NOMO-1 treated with DMSO at 0.1 percent for 48 hours (cell line): Measurements from ENCODE around the gene MRPS18B.
"Not testable (repeated sequence)": the region's sequence is repeated elsewhere in the genome, so short reads cannot be mapped to it uniquely, and the experiment has no call there.

Experiments used
- DNase-seq: peaks from one replicate; lab custom pipeline; 2025; ENCODE audit not compliant: unreplicated experiment; lab: John Stamatoyannopoulos, UW

MRPS18B gene

DNA sequence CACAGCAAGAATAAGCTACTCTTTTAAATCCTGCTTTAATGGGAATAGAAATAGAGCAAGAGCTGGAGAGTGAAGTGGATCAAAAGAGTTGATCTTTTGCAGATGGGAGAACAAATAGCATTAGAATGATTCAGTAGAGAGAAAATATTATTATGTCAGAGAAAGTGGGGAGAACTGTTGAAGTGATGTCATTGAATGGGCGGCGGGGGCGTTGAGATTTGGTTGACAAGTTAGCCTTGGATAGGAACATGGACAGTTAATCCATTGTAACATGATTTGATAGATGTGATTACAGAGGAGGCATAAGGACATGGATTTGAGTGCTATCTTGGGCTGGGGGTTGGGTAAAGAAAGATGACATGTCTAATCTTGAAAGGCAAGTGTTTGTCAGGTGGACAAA lies 18.2 kb downstream of the MRPS18B start:
- no peak for DNase-seq

DNA sequence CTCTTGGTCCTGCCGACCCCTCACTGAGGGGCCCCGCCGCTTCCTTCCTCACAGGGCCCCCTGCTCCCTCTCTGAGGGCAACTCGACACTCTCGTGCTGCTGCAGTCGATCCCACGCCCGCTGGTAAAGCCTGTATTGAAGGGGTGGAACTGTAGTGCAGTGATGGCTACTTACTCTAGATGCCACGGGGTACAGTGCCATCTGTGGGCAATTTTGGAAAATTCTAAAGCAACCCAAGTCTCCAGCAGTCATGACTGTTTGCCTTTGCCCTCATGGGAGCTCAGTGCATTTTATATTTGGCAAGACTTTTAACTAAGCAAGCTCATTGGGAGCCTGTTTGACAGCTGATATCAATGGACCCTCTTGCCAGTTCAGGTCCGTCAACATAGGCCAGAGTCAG lies 22.8 kb downstream of the MRPS18B start:
- DNase-seq: no peak

DNA sequence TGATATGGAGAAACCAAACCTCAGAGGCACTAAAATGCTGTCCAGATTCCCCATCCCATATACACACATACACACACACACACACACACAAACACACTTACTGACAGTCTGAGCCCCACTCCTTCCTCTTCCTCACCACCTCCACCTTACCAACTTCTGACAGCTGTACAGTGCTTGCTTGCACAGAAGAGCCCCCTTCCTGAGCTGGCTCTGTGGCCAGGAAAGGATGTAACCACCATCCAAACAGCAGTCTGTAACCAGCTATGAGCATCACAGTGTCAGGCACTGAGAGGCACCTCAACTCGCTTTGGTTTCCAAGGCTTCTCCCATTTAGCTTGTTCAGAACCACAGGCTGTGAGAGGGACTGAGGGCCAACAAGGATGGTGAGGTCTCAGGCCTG lies 23.4 kb downstream of the MRPS18B start:
- no peak for DNase-seq

DNA sequence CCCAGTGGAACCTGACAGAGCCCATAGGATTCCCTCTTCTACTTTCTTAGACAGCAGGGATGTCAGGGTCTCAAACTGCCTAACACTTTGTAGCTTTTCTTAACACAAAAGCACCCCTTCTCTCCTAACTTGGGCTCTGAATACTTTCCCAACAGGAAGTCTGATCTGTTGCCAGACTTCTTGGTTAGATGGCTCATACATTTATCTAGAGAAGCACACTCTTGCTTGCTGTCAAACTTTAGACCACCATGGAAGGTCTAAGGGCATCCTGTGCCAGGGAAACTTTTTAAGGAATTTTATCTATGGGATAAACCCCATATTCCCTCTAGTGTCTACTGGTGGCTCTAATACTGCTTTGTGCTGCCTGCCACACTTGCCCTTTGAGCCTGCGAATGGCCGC lies 26.0 kb downstream of the MRPS18B start:
- no peak for DNase-seq

DNA sequence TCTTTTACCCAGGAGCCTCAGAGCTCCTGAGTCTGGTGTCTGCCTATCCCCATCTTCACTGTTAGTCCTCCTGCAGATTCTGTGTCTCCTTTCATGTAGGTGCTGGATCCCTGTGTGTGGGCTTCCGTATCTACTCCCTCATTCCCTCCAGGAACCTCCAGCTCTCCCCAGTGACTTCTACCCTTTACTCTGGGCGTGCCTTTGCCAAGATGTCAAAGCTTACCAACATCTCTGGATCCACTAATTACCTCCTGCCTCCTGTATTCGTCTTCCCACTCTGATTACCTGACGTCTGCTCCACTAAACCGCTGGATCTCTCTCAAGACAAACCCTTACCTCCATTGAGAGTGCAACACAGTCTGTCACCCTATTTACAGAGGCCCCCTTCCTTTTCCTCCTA lies 27.1 kb downstream of the MRPS18B start:
- DNase-seq: no peak

DNA sequence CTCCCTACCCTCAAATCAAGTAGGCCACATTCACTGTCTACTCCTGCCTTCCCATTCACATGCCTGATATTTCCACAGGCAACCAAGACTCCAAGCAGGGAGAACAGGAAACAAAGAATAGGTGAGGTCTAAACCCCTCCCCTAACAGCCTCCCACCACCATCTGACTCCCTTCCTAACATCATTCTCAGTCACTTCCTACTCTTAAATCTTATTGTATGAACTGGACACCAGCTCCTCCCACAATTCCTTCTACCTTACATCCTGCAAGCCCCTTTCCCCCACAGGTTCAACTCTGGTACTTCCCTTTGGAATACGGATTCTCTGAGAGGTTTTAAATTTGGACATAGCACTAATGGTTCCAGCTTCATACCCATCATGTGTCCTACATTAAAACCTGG lies 28.3 kb downstream of the MRPS18B start:
- DNase-seq: no peak

DNA sequence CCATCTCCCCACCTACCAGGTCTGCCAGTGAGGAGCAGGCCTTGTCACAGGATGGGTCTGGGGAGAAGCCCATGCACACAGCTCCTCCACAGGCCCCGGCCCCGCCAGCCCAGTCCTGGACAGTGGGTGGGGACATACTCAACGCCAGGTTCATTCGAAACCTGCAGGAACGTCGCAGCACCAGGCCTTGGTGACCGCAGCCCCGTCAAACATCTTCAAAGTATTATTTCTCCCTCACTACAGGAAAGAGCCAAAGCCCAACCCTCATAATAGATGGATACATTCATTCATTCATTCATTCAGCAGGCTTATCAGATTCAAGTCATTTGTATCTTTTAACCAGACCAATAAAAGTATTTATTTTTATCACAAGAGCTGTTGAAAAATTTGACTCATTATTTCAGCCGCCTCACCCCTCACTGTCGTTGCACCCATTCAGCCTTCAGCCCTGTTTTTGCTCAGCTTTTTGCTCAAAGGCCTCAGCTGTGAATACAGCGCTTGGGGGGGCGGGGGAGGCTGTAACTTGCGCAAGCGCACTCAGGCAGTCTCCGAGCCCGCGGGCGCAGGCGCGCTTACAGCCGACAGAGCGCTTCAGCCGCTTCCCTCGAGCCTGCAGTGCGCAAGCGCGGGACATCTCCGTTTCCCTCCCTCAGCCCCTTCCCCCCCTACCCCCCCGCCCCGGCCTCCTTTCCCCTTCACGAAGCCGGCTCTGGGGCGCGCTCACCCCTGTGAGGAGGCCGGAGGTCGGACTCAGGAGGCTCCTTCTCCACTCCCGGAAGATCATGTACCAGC lies 29.0 kb downstream of the MRPS18B start, which contains the start of gene C6orf136:
Gene C6orf136 (plus strand): TSS at position 684 of the 792 bp plus-strand sequence. CDS start 99 bp downstream, at position 783.
- peak; percentile 90 for DNase-seq

DNA sequence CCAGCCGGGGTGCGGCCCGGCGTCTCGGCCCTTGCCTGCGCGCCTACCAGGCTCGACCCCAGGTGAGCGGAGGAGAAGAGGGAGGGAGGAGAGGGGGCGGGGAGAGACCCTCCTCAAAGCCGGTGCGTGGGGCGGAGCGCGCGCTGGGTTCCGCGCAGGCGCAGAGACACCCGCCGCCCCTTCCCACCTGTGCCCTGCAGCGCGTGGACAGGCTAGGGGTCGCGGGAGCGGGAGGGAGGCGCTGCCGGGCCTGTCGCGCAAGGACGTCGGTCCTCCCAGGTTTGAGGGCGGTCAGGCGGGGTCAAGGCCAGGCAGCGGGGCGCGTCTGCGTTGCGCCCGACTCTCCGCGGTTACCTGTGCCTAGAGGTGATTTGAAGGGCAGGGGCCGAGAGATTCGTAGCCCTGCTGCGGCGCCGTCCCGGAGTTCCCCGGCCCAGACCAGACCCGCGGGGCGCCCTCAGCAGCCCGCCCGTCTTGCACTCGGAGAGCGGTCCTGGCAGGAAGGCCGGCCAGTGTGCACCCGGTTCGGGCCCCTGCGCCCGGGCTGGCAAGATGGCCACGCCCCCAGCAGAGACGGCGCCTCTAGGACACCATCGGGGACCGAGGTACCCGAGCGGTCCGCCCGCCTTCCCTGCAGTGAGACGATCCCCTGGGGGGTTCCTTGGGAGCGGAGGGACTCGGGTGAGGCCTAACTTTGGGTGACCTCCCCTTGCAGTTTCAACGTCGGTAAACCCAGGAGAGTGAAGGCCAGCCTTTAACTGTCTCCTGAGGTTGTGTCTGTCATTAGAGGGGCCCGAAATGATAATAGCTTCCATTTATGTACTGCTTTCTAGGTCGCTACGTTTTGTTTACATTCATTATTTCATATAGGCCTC lies 29.8 kb downstream of the MRPS18B start:
- peak; percentile 67 for DNase-seq

DNA sequence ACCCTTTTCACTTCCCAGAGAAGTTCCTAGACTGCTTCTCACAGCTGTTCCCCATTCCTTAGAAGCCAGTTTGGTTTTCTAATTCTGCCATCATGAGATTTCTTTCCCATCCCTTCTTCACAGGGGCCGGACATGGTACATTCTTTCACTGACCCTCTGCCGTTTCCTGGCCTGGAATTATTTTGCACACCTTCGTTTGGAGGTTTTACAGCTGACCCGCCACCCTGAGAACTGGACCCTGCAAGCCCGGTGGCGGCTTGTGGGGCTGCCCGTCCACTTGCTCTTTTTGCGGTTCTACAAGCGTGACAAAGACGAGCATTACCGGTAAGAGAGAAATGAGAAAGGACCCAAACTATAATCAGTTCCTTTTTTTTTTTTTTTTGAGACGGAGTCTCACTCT lies 33.5 kb downstream of the MRPS18B start:
- no peak for DNase-seq

DNA sequence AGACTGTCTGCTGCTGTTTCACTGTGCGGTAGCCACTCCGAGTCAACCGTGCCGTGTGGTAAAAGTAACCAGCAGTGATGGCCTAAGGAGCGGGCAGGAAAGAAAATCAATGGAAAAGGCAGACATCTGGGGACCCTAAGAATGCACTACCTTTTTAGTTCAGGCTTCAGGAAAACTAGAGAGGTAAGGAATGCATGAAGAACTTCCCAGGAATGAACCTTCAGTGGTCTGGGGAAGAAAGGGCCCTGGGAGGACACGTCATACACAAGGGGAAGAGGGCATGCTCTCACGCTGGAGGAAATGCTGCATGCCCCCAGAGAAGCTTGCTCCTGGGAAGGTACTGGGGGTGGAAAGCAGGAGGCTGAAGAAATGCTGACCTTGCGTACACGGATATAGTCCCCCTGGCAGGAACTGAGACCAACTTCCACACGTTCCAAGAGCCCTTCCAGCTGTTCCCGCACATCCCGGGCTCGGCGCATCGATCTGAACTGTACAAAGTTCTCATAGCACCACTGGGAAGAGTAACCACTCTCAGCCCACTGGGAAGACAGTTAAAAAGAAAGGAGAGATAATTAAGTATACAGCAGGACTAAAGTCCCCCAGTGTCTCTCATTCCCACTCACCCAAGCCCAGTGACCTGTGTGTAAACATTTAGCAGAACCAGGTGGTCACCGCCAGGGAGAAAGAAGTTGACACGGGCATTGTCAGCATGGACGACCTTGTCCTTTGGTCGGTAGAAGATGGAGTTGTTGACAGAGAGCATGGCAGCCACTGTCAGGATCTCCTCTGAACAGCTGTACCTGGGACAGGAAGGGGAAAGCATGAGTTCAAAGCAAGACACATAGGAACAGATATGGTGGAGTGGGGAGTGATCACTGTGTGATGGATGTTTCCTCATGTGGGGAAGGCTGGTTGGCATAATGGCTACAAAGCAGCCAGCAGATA lies 37.4 kb downstream of the MRPS18B start:
- DNase-seq: no peak

DNA sequence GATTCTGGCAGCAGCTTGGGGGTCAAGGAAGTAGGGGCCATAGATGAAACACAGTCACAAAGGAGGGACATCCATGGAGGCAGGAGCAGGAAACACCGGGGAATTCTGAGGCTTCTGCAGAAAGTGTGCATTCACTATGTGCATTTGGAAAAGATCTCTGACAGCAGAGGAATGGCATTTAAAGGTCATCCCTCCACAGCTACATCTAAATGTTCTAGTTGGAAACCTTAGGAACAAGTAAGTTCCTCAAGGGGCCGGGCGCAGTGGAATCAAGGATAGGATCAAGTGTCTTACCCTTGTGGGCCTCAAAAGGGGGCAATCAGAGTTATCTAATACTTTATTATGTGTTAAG lies 38.1 kb downstream of the MRPS18B start:
- DNase-seq: no peak

DNA sequence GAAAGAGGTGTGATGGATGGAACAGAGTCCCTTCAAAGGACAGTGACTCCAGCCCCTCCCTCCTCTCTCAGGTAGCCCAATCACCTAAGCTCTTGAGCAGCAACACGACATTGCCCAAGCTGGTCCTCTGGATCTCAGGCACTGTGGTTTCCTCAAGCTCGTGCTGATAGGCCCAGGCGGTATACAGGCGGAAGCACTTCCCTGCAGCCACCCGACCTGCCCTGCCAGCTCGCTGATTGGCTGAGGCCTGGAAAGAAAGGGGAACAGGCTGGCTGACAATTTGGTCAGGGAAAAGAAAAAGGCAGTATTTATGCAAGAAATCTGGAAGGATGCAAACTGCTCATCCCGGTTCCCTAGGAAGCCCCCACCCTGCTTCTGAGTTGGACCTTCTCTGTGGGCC lies 38.9 kb downstream of the MRPS18B start:
- peak; percentile 83 for DNase-seq

DNA sequence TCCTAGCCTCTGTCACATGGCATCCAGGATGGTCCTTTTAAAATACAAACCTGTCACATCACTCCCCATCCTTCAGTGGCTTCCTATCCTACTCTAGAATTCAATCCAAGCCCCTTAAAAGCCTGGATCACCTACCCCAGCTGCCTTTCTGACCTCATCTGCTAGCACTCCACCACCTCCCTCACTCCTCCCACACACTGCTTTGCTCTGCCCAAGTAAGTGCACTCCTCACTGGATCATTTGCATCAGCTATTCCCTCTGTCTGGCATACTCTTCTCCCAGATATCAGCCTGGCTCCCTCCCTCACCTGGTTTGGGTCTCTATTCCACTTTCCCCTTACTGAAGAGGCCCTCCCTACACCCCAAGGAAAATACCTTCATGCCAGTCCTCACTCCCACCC lies 39.8 kb downstream of the MRPS18B start:
- DNase-seq: no peak

DNA sequence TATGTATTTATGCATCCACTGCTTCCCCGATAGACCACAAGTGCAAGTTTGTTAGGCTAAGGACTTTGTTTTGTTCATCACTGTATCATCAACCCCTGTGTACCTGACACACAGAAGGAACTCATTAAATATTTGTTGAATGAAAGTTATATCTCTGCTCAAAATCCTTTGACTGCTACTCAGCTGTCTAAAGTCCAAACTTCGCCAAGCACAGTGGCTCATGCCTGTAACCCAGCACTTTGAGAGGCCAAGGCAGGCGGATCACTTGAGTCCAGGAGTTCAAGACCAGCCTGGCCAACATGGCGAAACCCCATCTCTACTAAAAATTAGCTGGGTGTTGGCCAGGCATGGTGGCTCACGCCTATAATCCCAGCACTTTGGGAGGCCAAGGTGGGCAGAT lies 40.3 kb downstream of the MRPS18B start:
- DNase-seq: not testable (repeated sequence)

DNA sequence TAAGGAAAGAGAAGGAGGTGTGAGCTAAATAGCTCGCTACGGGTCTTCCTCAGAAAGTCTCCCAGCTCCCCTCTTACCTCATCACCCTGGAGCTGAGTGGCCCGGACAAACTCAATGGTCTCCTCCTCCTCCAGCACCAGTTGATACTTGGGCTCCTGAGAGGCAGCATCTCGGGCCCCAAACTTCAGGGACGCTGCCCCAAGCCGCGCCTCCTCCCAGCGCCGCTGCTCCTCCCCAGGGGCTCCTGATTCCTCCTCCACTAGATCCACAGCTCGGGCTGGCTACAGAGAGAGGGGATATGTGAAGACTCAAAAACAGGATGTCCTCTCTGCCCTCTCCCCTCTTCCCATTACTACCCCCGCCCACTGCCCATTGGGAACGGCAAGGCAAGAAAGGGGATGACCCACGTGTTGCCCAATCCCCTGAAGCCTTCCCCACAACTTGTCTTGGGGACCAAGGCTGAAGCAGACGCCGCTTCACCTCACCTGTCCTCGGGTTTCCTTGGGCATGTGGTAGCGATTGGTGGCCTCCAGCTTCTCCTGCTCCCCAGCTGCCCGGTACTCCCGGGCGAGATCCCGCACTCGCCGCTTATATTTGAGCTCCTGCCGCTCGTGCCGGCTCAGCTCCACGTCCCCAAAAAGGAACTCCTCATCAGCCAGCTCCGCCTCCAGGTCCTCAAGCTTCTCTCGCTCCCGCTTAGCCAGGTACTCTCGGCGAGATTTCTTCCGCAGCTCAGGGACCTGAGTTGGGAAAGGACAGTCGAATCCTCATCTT lies 47.5 kb downstream of the MRPS18B start:
- no peak for DNase-seq

DNA sequence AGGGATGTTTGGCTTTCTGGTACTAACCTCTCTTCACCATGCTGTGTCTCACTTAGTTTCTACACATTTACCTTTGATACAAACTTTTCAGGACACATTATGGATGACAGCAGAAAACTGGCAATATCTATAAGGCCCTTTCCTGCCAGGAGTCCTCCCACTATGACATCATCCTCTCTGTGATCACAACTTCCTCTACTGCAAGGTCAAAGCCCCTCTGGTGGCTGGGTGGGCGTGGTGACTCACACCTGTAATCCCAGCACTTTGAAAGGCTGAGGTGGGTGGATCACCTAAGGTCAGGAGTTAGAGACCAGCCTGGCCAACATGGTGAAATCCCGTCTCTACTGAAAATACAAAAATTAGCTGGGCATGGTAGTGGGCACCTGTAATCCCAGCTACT lies 48.7 kb downstream of the MRPS18B start:
- not testable (repeated sequence) for DNase-seq

DNA sequence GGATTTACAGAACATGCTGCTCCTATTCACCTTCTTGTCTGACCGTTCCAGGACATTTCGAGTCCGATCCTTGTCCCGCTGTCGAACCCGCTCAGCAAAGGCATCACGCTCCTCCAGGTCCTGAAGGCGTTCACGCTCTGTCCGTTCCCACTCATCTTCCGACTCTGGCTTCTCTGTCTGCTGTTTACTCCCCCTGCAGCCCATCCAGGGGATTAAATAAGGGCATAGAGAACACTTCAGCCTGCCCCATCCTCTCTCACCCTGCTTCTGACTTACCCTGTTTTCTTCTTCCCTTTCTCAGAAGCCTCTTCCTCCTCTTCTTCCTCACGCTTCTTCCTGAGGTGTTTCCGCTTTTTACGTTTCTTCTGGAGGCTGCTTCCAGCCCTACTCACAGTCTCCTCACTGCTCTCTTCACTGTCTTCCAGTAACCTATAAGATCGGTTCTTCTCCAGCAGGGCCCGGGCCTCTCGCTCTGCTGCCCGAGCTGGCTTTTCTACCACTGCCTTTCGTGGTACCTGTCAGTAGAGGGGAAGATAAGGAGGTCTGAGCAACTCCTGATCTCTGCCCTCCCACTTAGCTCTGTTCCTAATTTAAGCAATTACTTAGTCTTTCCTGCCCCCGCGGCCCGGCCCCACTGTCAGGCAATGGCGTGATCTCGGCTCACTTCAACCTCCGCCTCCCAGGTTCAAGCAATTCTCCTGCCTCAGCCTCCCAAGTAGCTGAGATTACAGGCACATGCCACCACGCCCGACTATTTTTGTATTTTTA lies 53.3 kb downstream of the MRPS18B start:
- no peak for DNase-seq

DNA sequence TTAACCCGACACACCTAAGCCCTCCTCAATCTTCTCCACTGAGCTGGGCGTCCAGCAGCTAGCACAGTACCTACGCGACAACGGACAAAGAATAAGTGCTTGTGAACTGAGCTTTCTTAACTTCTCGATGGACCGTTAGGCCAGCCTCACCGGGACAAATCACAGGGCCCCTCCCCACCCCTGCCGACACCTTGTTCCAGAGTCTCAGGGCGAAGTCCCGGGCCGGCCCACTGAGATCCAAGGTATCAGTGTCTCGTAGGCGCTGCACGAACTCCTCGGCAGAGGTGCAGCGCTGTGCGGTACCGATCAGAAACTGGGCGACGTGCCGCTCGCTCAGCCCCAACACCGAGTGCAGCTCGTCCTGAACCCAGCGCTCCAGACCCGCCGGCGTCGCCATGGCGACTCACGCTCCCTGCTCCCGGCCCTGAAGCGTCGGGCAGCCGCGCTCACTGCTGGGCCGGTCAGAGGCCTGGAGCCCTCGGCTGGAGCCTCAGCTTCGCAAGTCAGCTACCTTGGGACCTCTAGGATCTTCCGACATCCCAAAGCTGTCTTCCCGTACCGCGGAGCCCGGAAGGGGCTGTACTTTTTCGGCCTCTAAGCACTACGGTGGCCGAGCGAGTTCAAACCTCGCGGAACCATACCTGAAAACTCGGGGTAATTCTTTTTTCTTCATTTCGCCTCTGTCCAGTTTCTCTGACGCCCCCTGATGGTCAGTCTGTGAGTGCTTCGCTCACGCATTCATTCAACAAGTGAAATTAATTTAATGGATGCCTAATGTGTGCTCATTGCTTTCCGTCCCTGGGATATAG lies 55.0 kb downstream of the MRPS18B start, which contains the start of gene DHX16:
Gene DHX16 (minus strand): TSS at position 562 of the 809 bp plus-strand sequence. CDS start 165 bp downstream, at position 397.
- peak; percentile 95 for DNase-seq
